A549 (cell line): ENCODE measurements around the gene PLCXD3. TPM values are rescaled to one million over a fixed set of nuclear protein-coding genes. Genes with fewer than 3 reads are reported as not detected.

Experiments
- ATAC-seq, 2 experiments: fragments of 200-7000 bp in 1 of 2; fragments of >200 bp in 1 of 2; cut with Nextera tagmentation in 1 of 2; cut with Tn5 transposase in 1 of 2; 3 replicates each; pipeline versions ENCODE4 v1.8.0 to v1.9.1; 2018 to 2020; ENCODE audit warnings: mild to moderate bottlenecking in 1 of 2, moderate library complexity in 1 of 2
- CTCF ChIA-PET: fragments of 300-600 bp; sonication (Branson Sonifier 250); formaldehyde crosslinking; extraction: SDS; loops from one replicate; lab custom pipeline; 2021; ENCODE audit warnings: antibody characterized with exemption, inconsistent platforms; lab: Yijun Ruan, JAX
- POLR2A ChIA-PET: fragments of 350-600 bp; formaldehyde crosslinking; extraction: SDS; loops from one replicate; lab custom pipeline; 2021; ENCODE audit warnings: antibody characterized with exemption, inconsistent platforms; lab: Yijun Ruan, JAX
- DNase-seq, 2 experiments: peaks; one replicate each; pipeline versions ENCODE4 v3.0.0 to v3.0.0-alpha.2; 2011 to 2016; ENCODE audit warnings: low read depth in 1 of 2, low spot score in 1 of 2
- FAIRE-seq: peaks from 2 replicates; lab custom pipeline; 2011; peaks lifted over from hg19 to GRCh38; lab: Jason Lieb, UNC
- H3K27ac ChIP-seq, 2 experiments: fragments of >200 bp; sonication (Bioruptor Twin); formaldehyde crosslinking; 3 replicates each; pipeline ENCODE4 v1.5.1; 2016 to 2017
- H3K4me1 ChIP-seq: fragments of >200 bp; sonication (Bioruptor Twin); formaldehyde crosslinking; 3 replicates; pipeline ENCODE4 v1.6.1; 2016
- H3K4me2 ChIP-seq: fragments of >200 bp; sonication (Bioruptor Twin); formaldehyde crosslinking; 3 replicates; pipeline ENCODE4 v1.6.1; 2016
- H3K4me3 ChIP-seq: fragments of >200 bp; sonication (Bioruptor Twin); formaldehyde crosslinking; 3 replicates; pipeline ENCODE4 v1.5.1; 2016
- H3K9me3 ChIP-seq: fragments of >200 bp; sonication (Bioruptor Twin); formaldehyde crosslinking; 3 replicates; pipeline ENCODE4 v1.6.1; 2016
- BHLHE40 ChIP-seq: IDR thresholded peaks from 2 replicates; pipeline ENCODE4 v1.6.1; 2012; ENCODE audit warnings: low read depth, low read length, inconsistent platforms
- CBX2 ChIP-seq: fragments of 200-600 bp; sonication (generic); IDR thresholded peaks from 2 replicates; pipeline ENCODE4 v1.6.1; 2016; ENCODE audit warnings: low read depth, mild to moderate bottlenecking, borderline replicate concordance
- CBX8 ChIP-seq: fragments of 200-600 bp; sonication (generic); IDR thresholded peaks from 2 replicates; pipeline ENCODE4 v1.6.1; 2016
- CEBPB ChIP-seq, 2 experiments: fragments of >200 bp in 1 of 2; sonication (Bioruptor Twin) in 1 of 2; formaldehyde crosslinking in 1 of 2; IDR thresholded peaks; 2 replicates each; pipeline ENCODE4 v1.6.1; 2012 to 2016
- CHD4 ChIP-seq: fragments of 200-600 bp; sonication (generic); IDR thresholded peaks from 2 replicates; pipeline ENCODE4 v1.6.1; 2016; ENCODE audit warnings: antibody characterized with exemption, mild to moderate bottlenecking, borderline replicate concordance
- ELK1 ChIP-seq: fragments of 150-350 bp; IDR thresholded peaks from 2 replicates; pipeline ENCODE4 v1.6.1; 2014; ENCODE audit warnings: low read depth, mild to moderate bottlenecking, low read length
- EP300 ChIP-seq, 2 experiments: fragments of >200 bp; sonication (Bioruptor Twin); formaldehyde crosslinking; IDR thresholded peaks; 2 replicates in 1 of 2; 3 replicates in 1 of 2; pipeline ENCODE4 v1.6.1; 2016 to 2017
- ESRRA ChIP-seq: fragments of 150-350 bp; IDR thresholded peaks from 2 replicates; pipeline ENCODE4 v1.6.1; 2014; ENCODE audit warnings: mild to moderate bottlenecking, low read length, borderline replicate concordance
- FOSB ChIP-seq: fragments of 250-450 bp; sonication (Bioruptor Pico); IDR thresholded peaks from 2 replicates; pipeline ENCODE4 v1.5.0; 2020; ENCODE audit warnings: mild to moderate bottlenecking, moderate library complexity
- FOXS1 ChIP-seq: fragments of 250-450 bp; sonication (Bioruptor Pico); IDR thresholded peaks from 2 replicates; pipeline ENCODE4 v1.5.0; 2020; ENCODE audit warnings: mild to moderate bottlenecking, moderate library complexity
- GATA3 ChIP-seq: IDR thresholded peaks from 2 replicates; pipeline ENCODE4 v1.6.1; 2012; ENCODE audit warnings: borderline replicate concordance
- HEYL ChIP-seq: fragments of 250-450 bp; sonication (Bioruptor Pico); IDR thresholded peaks from 2 replicates; pipeline ENCODE4 v1.8.0; 2021; ENCODE audit warnings: mild to moderate bottlenecking, moderate library complexity
- HMGXB4 ChIP-seq: fragments of 250-450 bp; sonication (Bioruptor Pico); IDR thresholded peaks from 2 replicates; pipeline ENCODE4 v1.5.0; 2021; ENCODE audit warnings: mild to moderate bottlenecking, moderate library complexity, borderline replicate concordance
- JUN ChIP-seq, 2 experiments: fragments of >200 bp; sonication (Bioruptor Twin); formaldehyde crosslinking; IDR thresholded peaks; 2 replicates in 1 of 2; 3 replicates in 1 of 2; pipeline ENCODE4 v1.6.1; 2016 to 2017
- KDM1A ChIP-seq: fragments of 200-600 bp; sonication (generic); IDR thresholded peaks from 2 replicates; pipeline ENCODE4 v1.6.1; 2016; ENCODE audit warnings: low read depth, mild to moderate bottlenecking
- MAX ChIP-seq: IDR thresholded peaks from 2 replicates; pipeline ENCODE4 v1.6.1; 2012
- MAZ ChIP-seq: fragments of 150-350 bp; IDR thresholded peaks from 2 replicates; pipeline ENCODE4 v1.6.1; 2014; ENCODE audit warnings: antibody characterized with exemption, low read depth, low read length, borderline replicate concordance
- MYC ChIP-seq: IDR thresholded peaks from 2 replicates; pipeline ENCODE4 v1.6.1; 2012; ENCODE audit warnings: mild to moderate bottlenecking, inconsistent platforms, low read length, improper control_type of control experiment, borderline replicate concordance
- NPAS2 ChIP-seq: fragments of 250-450 bp; sonication (Bioruptor Pico); IDR thresholded peaks from 2 replicates; pipeline ENCODE4 v1.8.0; 2022; ENCODE audit warnings: mild to moderate bottlenecking, moderate library complexity, borderline replicate concordance
- PBX3 ChIP-seq: IDR thresholded peaks from 2 replicates; pipeline ENCODE4 v1.6.1; 2012
- PHF8 ChIP-seq: fragments of 200-600 bp; sonication (generic); IDR thresholded peaks from 2 replicates; pipeline ENCODE4 v1.6.1; 2016; ENCODE audit warnings: low read depth, mild to moderate bottlenecking, antibody characterized with exemption, moderate library complexity, borderline replicate concordance
- POLR2A ChIP-seq: IDR thresholded peaks from 2 replicates; pipeline ENCODE4 v1.6.1; 2012; ENCODE audit warnings: mild to moderate bottlenecking, low read length
- POLR2AphosphoS2 ChIP-seq: conservative IDR thresholded peaks from 2 replicates; pipeline ENCODE4 v1.6.1; 2012; ENCODE audit warnings: low read length, improper control_type of control experiment, inconsistent platforms
- RARB ChIP-seq: fragments of 250-450 bp; sonication (Bioruptor Pico); IDR thresholded peaks from 2 replicates; pipeline ENCODE4 v1.8.0; 2021; ENCODE audit warnings: mild to moderate bottlenecking, moderate library complexity
- RCOR1 ChIP-seq: fragments of 150-350 bp; IDR thresholded peaks from 2 replicates; pipeline ENCODE4 v1.6.1; 2014; ENCODE audit warnings: antibody characterized with exemption, low read length, low read depth
- RFX5 ChIP-seq: fragments of 450-650 bp; IDR thresholded peaks from 2 replicates; pipeline ENCODE4 v1.7.1; 2014; ENCODE audit warnings: antibody characterized with exemption, mild to moderate bottlenecking, moderate library complexity
- TFCP2L1 ChIP-seq: fragments of 250-450 bp; sonication (Bioruptor Pico); IDR thresholded peaks from 2 replicates; pipeline ENCODE4 v1.5.0; 2021; ENCODE audit warnings: mild to moderate bottlenecking
- ZC3H11A ChIP-seq: fragments of 450-650 bp; IDR thresholded peaks from 2 replicates; pipeline ENCODE4 v1.6.1; 2014; ENCODE audit warnings: antibody characterized with exemption, mild to moderate bottlenecking
- WGBS: methylation state at CpG from one replicate; pipeline ENCODE4 v1.1.6; 2017; ENCODE audit errors: missing lambda C conversion rate; 5-methylcytosine and 5-hydroxymethylcytosine counted together
- polyA plus RNA-seq, 4 experiments: library from polyadenylated mRNA; depleted of rRNA in 3 of 4; stranded (reverse); fragments of >200 nt; fragmentation: RNase III in 1 of 4; extraction: RNeasy Plus Mini Kit Qiagen cat#74134 plus additional on column Dnase treatment in 1 of 4; gene quantifications; 2 replicates in 3 of 4; 3 replicates in 1 of 4; pipeline ENCODE4 v1.2.3, GENCODE V29; 2011 to 2017

PLCXD3 gene
- polyA plus RNA-seq, 2 of the 4 experiments (the other 2 are of a cell fraction): 1.2 to 1.6 TPM

- no peak for TF ChIP-seq CHD4
- no peak for TF ChIP-seq GATA3
Observed at GRCh38 chr5:41312478-41313060, 197.8 kb downstream of the PLCXD3 start (continued).

GRCh38 chr5:41312066-41312465, 198.3 kb downstream of the PLCXD3 start:
- no peak for TF ChIP-seq RCOR1
- no peak for TF ChIP-seq ELK1
- no peak for TF ChIP-seq ESRRA
- TF ChIP-seq POLR2A: no peak
- TF ChIP-seq EP300 (IDR thresholded peaks at IDR 0.05): no peak
- no peak for TF ChIP-seq ZC3H11A
- no peak for TF ChIP-seq HEYL (CRISPR knock-in tag)
- no peak for TF ChIP-seq MYC
- TF ChIP-seq MAZ: no peak
- TF ChIP-seq PBX3: no peak
- no peak for TF ChIP-seq MAX
- no peak for TF ChIP-seq CEBPB (IDR thresholded peaks at IDR 0.05)
- TF ChIP-seq HMGXB4 (CRISPR knock-in tag): no peak
- TF ChIP-seq CBX2: no peak
- WGBS: 64% methylated on average over 5 of the region's 5 CpGs
- no peaks in the 10 kb centered on the region for H3K4me1 ChIP-seq
- no peak for ATAC-seq
- no peak overlapping the region for H3K4me2 ChIP-seq
- ChIA-PET CTCF (no interaction called here), POLR2A (no interaction called here)
- no peak for DNase-seq
- FAIRE-seq: no peak
- H3K27ac ChIP-seq: no peak overlapping the region
- no peak overlapping the region for H3K4me3 ChIP-seq
- H3K9me3 ChIP-seq: no peaks in the 10 kb centered on the region

GRCh38 chr5:41309275-41309674, 201.1 kb downstream of the PLCXD3 start:
- no peak for ATAC-seq
- 82% methylated on average over 2 of the region's 2 CpGs for WGBS
- no peak for FAIRE-seq

More at GRCh38 chr5:41309275-41309674, 201.1 kb downstream of the PLCXD3 start:
- H3K4me2 ChIP-seq: no peak overlapping the region
- H3K27ac ChIP-seq: no peak overlapping the region
- no peaks in the 10 kb centered on the region for H3K4me1 ChIP-seq
- H3K9me3 ChIP-seq: no peaks in the 10 kb centered on the region
- ChIA-PET CTCF (no interaction called here), POLR2A (no interaction called here)
- TF ChIP-seq FOXS1 (CRISPR knock-in tag) (no peak), NPAS2 (CRISPR knock-in tag) (no peak), CEBPB (IDR thresholded peaks at IDR 0.05) (no peak), CBX8 (no peak), TFCP2L1 (CRISPR knock-in tag) (no peak), POLR2AphosphoS2 (no peak), JUN (IDR thresholded peaks at IDR 0.05) (no peak), HMGXB4 (CRISPR knock-in tag) (no peak), KDM1A (no peak), ELK1 (no peak), PHF8 (no peak), BHLHE40 (no peak), RFX5 (no peak), FOSB (CRISPR knock-in tag) (no peak), CBX2 (no peak), RARB (CRISPR knock-in tag) (no peak)
- no peak for DNase-seq
- H3K4me3 ChIP-seq: no peak overlapping the region
